ENCODE measurements around the gene DLG3.

Gene DLG3

GRCh38 chrX:70437921-70438665 lies 6.5 kb upstream of the DLG3 start:
- DNase-seq (ENCODE audit: low spot score) = no peak

- no peak for DNase-seq (ENCODE audit: low spot score)
Measured at GRCh38 chrX:70439016-70439415, 5.6 kb upstream of the DLG3 start.

GRCh38 chrX:70442224-70442623 lies 2.4 kb upstream of the DLG3 start:
- no peak for DNase-seq (ENCODE audit: low spot score)

GRCh38 chrX:70444946-70445656 lies 466 bp downstream of the DLG3 start:
- DNase-seq (ENCODE audit: low spot score) = no peak

GRCh38 chrX:70445951-70446350 lies 1.3 kb downstream of the DLG3 start:
- no peak for DNase-seq (ENCODE audit: low spot score)

- DNase-seq (ENCODE audit: low spot score) = no peak
Measured at GRCh38 chrX:70446380-70447350, 2.0 kb downstream of the DLG3 start.

- no peak for DNase-seq (ENCODE audit: low spot score)
Measured at GRCh38 chrX:70449457-70449966, 4.9 kb downstream of the DLG3 start.

- DNase-seq (ENCODE audit: low spot score) = no peak
Measured at GRCh38 chrX:70452143-70452733, 7.6 kb downstream of the DLG3 start.

GRCh38 chrX:70453024-70453618 lies 8.5 kb downstream of the DLG3 start:
- DNase-seq (ENCODE audit: low spot score) = no peak

- DNase-seq (ENCODE audit: low spot score) = no peak
Measured at GRCh38 chrX:70454441-70455365, 10.1 kb downstream of the DLG3 start.

- DNase-seq (ENCODE audit: low spot score) = no peak
Measured at GRCh38 chrX:70455366-70456202, 10.9 kb downstream of the DLG3 start.

- no peak for DNase-seq (ENCODE audit: low spot score)
Measured at GRCh38 chrX:70456256-70456655, 11.6 kb downstream of the DLG3 start.

GRCh38 chrX:70461026-70461425 lies 16.4 kb downstream of the DLG3 start:
- DNase-seq (ENCODE audit: low spot score) = no peak

GRCh38 chrX:70464051-70464450 lies 19.4 kb downstream of the DLG3 start:
- DNase-seq (ENCODE audit: low spot score) = no peak

- no peak for DNase-seq (ENCODE audit: low spot score)
Measured at GRCh38 chrX:70466968-70467367, 22.3 kb downstream of the DLG3 start.

- DNase-seq (ENCODE audit: low spot score) = no peak
Measured at GRCh38 chrX:70468709-70469108, 24.1 kb downstream of the DLG3 start.

- no peak for DNase-seq (ENCODE audit: low spot score)
Measured at GRCh38 chrX:70470850-70471289, 26.2 kb downstream of the DLG3 start.

- no peak for DNase-seq (ENCODE audit: low spot score)
Measured at GRCh38 chrX:70476166-70476933, 31.7 kb downstream of the DLG3 start.

Measured in COLO829 (cell line).